ENCODE results near the gene SYT12. TPM values are rescaled to one million over a fixed set of nuclear protein-coding genes. Genes with fewer than 3 reads are reported as not detected.

Gene SYT12
- total RNA-seq: under 1 TPM in 1 of 4 donors, not detected in 3; 0.04 TPM

- no peaks in the 10 kb centered on the region for H3K36me3 ChIP-seq
- H3K27ac ChIP-seq: no peak within 1 kb of the TSS
- H3K4me3 ChIP-seq: peak within 1 kb of the TSS; percentile 0 to 54
- H3K9me3 ChIP-seq: no peaks in the 10 kb centered on the region
- H3K4me1 ChIP-seq: peaks cover 0 to 20% (median 11%) of the 10 kb centered on the region in 3 donors
- peaks cover 36% of the 10 kb centered on the region for H3K27me3 ChIP-seq
- TF ChIP-seq POLR2A (IDR thresholded peaks at IDR 0.05) (no peak), EP300 (IDR thresholded peaks at IDR 0.05) (no peak), CTCF (IDR thresholded peaks at IDR 0.05) (no peak), POLR2AphosphoS5 (IDR thresholded peaks at IDR 0.05) (no peak)
- no peak for ATAC-seq
- 10% methylated on average over 2 of the region's 118 CpGs; no CpG with 5 or more reads in 1 of the 2 donors for WGBS, 2 donors (ENCODE audit: low coverage in 1 of 2)
Measured at GRCh38 chr11:67022961-67023956, at the start of gene SYT12. TSS of gene SYT12 (plus strand) at chr11:67023134. CDS start at chr11:67030145, 7,011 bp downstream.

- H3K4me3 ChIP-seq: no peak overlapping the region
- peaks cover 0 to 6% (median 0%) of the 10 kb centered on the region in 3 donors for H3K9me3 ChIP-seq
- WGBS, 2 donors (ENCODE audit: low coverage in 1 of 2): 63 to 75% methylated on average over 3 to 7 of the region's 8 CpGs
- peaks cover 16% of the 10 kb centered on the region for H3K27me3 ChIP-seq
- no peaks in the 10 kb centered on the region for H3K4me1 ChIP-seq
- TF ChIP-seq POLR2AphosphoS5 (IDR thresholded peaks at IDR 0.05): no peak
- TF ChIP-seq POLR2A (IDR thresholded peaks at IDR 0.05): no peak
- no peak for TF ChIP-seq EP300 (IDR thresholded peaks at IDR 0.05)
- TF ChIP-seq CTCF (IDR thresholded peaks at IDR 0.05): no peak
- H3K36me3 ChIP-seq: no peaks in the 10 kb centered on the region
- H3K27ac ChIP-seq: no peak overlapping the region
- no peak for ATAC-seq
Measured at GRCh38 chr11:66973956-66974580, 48.9 kb upstream of the SYT12 start.

GRCh38 chr11:66974724-66975404 lies 48.1 kb upstream of the SYT12 start, which contains the start of gene C11orf86:
TSS of gene C11orf86 (plus strand) at chr11:66975304. CDS start at chr11:66975363, 59 bp downstream.
- H3K36me3 ChIP-seq: no peaks in the 10 kb centered on the region
- H3K4me3 ChIP-seq: no peak within 1 kb of the TSS
- peaks cover 0 to 13% (median 0%) of the 10 kb centered on the region in 3 donors for H3K9me3 ChIP-seq
- peaks cover 16% of the 10 kb centered on the region for H3K27me3 ChIP-seq
- no peak for ATAC-seq
- no peak within 1 kb of the TSS for H3K27ac ChIP-seq
- no peak for TF ChIP-seq CTCF (IDR thresholded peaks at IDR 0.05)
- TF ChIP-seq POLR2AphosphoS5 (IDR thresholded peaks at IDR 0.05): no peak
- TF ChIP-seq EP300 (IDR thresholded peaks at IDR 0.05): no peak
- TF ChIP-seq POLR2A (IDR thresholded peaks at IDR 0.05): no peak
- 72 to 83% methylated on average over 3 to 4 of the region's 10 CpGs for WGBS, 2 donors (ENCODE audit: low coverage in 1 of 2)
- no peaks in the 10 kb centered on the region for H3K4me1 ChIP-seq

- Histone ChIP-seq H3K4me1 (no peaks in the 10 kb centered on the region), H3K27me3 (peaks cover 16% of the 10 kb centered on the region), H3K36me3 (no peaks in the 10 kb centered on the region), H3K27ac (no peak overlapping the region), H3K9me3 (peaks cover 0 to 13% (median 0%) of the 10 kb centered on the region in 3 donors), H3K4me3 (no peak overlapping the region)
- ATAC-seq: no peak
- WGBS, 2 donors (ENCODE audit: low coverage in 1 of 2): 70% methylated on average over 4 of the region's 11 CpGs; no CpG with 5 or more reads in 1 of the 2 donors
- TF ChIP-seq EP300 (IDR thresholded peaks at IDR 0.05): no peak
- no peak for TF ChIP-seq POLR2A (IDR thresholded peaks at IDR 0.05)
- no peak for TF ChIP-seq CTCF (IDR thresholded peaks at IDR 0.05)
- TF ChIP-seq POLR2AphosphoS5 (IDR thresholded peaks at IDR 0.05): no peak
Measured at GRCh38 chr11:66975405-66976027, 47.4 kb upstream of the SYT12 start.

Data from gastroesophageal sphincter (tissue), 4 donors.